SH-SY5Y (cell line): Measurements from ENCODE around the gene CCDC60.

Experiments used
- GATA2 ChIP-seq: IDR thresholded peaks from 2 replicates; pipeline ENCODE4 v1.6.1; 2011; ENCODE audit warnings: mild to moderate bottlenecking, low read depth, low read length
- GATA3 ChIP-seq: IDR thresholded peaks from 2 replicates; pipeline ENCODE4 v1.6.1; 2011; ENCODE audit warnings: low read depth, mild to moderate bottlenecking, low read length, moderate library complexity

DNA sequence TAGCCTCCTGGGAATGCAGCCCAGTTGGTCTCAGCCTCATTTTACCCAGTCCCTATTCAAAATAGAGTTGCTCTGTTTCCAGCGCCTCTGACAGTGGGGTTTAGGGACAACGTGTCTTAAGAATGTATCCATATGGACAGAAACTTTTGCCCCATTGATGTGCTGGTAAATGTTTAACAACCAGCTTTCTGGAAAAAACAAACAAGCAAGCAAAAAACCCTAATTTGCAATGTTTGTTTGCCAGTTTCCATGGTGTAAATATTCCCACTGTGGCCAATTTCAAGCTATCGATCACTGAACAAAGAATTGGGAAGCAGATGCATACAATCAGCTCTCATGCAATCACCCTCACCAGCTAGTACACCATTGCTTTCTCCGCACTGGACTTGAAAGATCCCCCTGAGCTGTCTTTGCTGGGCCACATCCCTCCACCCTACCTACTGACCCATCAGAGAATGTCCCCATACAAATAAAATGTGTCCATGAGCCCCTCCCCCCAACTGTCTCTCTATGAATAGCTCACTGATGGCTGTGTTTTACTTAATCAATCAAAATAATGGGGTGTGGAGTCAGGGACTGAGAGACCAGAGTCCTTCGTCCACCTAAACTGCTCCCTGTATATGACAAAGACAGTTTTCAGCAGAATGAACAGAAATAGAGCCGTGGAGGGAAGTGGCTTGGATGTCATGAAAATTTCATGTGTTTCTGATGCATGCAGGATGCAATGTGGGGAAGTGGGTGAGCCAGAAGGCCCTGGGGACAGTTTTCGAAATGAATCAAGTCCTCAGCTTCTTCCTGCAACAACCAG, 40.8 kb downstream of the CCDC60 start:
- TF ChIP-seq GATA2 (no peak), GATA3 (no peak)
